OCI-LY7 (cell line): Measurements from ENCODE around the gene GNGT1.

ENCODE experiments used
- CTCF ChIP-seq: fragments of 200-600 bp; sonication (generic); conservative IDR thresholded peaks from 2 replicates; pipeline ENCODE4 v1.5.1; 2014; ENCODE audit warnings: mild to moderate bottlenecking, antibody characterized with exemption, low read length, moderate library complexity, mixed read lengths
- EZH2phosphoT487 ChIP-seq: fragments of 200-600 bp; sonication (generic); IDR thresholded peaks from 2 replicates; pipeline ENCODE4 v1.6.1; 2018; ENCODE audit warnings: low read depth, borderline replicate concordance, mild to moderate bottlenecking, mixed run types, antibody characterized with exemption, low read length, moderate library complexity, mixed read lengths

DNA sequence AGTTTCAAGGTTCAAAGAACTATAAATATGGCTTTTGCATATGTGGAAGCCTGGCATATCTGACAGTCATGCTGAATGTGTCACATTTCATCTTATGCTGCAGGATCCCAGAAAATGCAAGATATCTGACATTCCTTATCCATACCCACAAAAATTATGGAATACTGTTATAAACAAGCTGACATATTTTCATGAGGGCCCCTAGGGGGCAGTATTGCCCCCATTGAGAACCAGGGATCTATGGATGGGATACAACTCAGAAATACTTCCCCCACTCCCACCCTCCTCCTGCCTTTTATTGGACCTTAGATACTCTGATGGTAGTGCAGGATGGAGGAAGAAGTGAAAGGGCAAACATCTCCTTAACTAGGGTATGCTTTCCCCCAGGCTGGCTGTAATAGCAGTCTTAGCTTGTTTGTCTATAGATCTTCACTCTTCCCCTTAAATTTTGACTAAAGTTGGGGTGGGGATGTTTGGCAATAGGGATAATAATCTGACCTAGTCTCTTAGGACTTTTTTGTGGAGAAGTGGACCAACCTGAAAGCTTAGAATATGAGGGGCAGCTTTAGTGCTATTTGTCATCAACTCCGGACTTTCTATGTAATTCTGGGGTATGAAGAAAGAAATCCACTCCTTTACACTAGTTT is 3.5 kb upstream of the GNGT1 start:
- TF ChIP-seq CTCF (peak; percentile 99), EZH2phosphoT487 (no peak)
